Measurements from ENCODE around the gene TTC22.

TTC22 gene

GRCh38 chr1:54745274-54745673 lies 55.8 kb downstream of the TTC22 start:
- no peak for DNase-seq

- no peak for DNase-seq
Observed at GRCh38 chr1:54744696-54745095, 56.4 kb downstream of the TTC22 start.

DNA sequence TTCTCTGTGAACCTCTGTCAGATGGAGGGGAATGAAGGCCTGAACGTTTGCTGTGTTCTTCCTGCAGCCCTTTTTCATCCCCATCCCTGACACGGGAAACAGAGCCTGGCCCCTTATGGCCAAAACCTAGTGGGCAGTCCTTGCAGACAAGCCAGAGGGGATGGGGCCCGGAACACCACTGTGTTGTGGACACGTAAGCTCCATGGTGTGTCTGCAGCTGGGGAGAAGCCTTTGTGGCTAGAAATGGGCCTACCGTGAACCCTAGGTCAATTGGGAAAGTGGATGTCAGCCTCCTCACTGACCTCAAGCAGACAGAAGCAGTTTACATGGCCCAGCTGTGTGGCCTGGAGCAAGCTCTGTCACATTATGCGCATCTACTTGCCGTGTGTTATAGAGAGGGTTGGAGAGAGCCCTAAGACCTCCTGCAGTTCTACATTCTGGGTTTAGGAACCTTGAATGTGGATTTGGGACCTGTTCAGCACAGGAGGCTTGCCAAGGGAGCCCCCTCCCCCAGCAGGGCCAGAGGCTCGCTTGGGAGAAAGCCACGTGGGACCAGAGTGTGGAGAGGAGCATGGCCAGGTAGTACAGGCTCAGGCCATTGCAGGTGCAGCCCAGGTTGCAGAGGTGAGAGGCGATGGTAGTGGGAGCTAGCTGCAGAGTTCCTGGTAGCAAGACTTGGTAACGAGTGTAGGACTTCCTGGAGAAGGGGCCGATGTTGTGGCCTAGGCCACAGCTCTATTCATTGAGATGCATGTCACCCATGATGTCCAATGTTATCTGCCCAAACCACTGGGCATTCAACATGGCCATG lies 57.5 kb downstream of the TTC22 start:
- DNase-seq: no peak

GRCh38 chr1:54742282-54742681 lies 58.8 kb downstream of the TTC22 start:
- DNase-seq: no peak

GRCh38 chr1:54741531-54741930 lies 59.6 kb downstream of the TTC22 start:
- DNase-seq: no peak

DNA sequence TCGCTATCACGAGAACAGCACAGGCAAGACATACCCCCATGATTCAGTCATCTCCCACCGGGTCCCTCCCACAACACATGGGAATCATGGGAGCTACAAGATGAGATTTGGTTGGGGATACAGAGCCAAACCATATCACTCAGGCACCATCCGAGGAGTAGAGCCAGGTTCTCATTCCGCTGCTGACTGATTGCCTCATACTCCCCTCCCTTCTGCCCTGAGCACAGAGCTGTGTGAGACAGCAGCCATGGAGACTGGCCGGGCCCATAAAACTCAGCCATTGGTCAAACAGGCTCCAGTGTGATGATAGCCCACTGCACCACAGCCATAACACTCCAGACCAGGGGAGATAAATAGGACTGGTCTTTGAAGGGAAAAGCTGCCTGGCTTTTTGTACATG lies 62.9 kb downstream of the TTC22 start:
- DNase-seq: no peak

DNA sequence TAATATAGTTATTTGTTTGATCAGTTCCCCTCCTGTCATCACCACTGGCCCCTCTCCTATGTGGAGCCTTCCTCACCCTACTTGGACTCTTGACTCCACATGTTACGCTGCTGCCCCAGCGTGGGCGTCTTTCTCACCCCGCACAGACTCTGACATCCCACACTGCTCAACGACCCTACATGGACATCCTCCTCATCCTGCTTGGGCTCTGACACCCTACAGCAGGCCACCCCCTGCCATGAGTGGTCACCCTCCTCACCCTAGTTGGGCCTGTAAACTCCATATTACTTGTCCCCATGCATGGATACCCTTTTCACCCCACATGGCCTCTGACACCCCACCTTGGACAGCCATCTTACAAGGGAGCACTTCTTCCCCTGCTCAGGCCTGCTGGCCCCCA lies 64.4 kb downstream of the TTC22 start:
- DNase-seq: no peak

Measured in NCI-H2029 treated with DMSO at 0.1 percent for 48 hours (cell line).